Fibroblast of the aortic adventitia (primary cell): ENCODE data around the gene HCN1. TPM values are rescaled to one million over a fixed set of nuclear protein-coding genes. Genes with fewer than 3 reads are reported as not detected.

Experiments used
- DNase-seq: peaks from one replicate; pipeline ENCODE4 v3.0.0-alpha.2; 2010; ENCODE audit warnings: low read depth
- H3K4me3 ChIP-seq: 2 replicates; pipeline ENCODE4 v1.5.1; 2011; ENCODE audit warnings: low read depth, mild to moderate bottlenecking, control low read depth, low read length, moderate library complexity
- CTCF ChIP-seq: IDR thresholded peaks from 2 replicates; pipeline ENCODE4 v1.5.1; 2011; ENCODE audit warnings: mild to moderate bottlenecking, low read length, control low read depth, inconsistent platforms; ENCODE audit not compliant: insufficient read depth
- total RNA-seq: library from RNA; depleted of rRNA; stranded (reverse); fragments of >200 nt; gene quantifications from 2 replicates; pipeline ENCODE4 v1.2.3, GENCODE V29; 2012; ENCODE audit warnings: low replicate concordance

The HCN1 gene
- total RNA-seq, 1 donor, result not detected

- DNase-seq, result no peak
- H3K4me3 ChIP-seq, result no peak overlapping the region
- no peak for TF ChIP-seq CTCF
These were observed 57.1 kb downstream of the HCN1 start for GRCh38 chr5:45639040-45639439.

GRCh38 chr5:45627076-45627656, 69.0 kb downstream of the HCN1 start:
- DNase-seq, result no peak
- no peak overlapping the region for H3K4me3 ChIP-seq
- TF ChIP-seq CTCF, result no peak

GRCh38 chr5:45623832-45624231, 72.3 kb downstream of the HCN1 start:
- no peak for DNase-seq
- no peak for TF ChIP-seq CTCF
- no peak overlapping the region for H3K4me3 ChIP-seq

- DNase-seq, result no peak
- no peak overlapping the region for H3K4me3 ChIP-seq
- TF ChIP-seq CTCF, result no peak
These were observed 73.8 kb downstream of the HCN1 start for GRCh38 chr5:45622365-45622764.

- DNase-seq, result no peak
- no peak overlapping the region for H3K4me3 ChIP-seq
- no peak for TF ChIP-seq CTCF
These were observed 78.2 kb downstream of the HCN1 start for GRCh38 chr5:45617859-45618416.

GRCh38 chr5:45609661-45610060, 86.5 kb downstream of the HCN1 start:
- TF ChIP-seq CTCF, result no peak

GRCh38 chr5:45604092-45604491, 92.1 kb downstream of the HCN1 start:
- no peak for TF ChIP-seq CTCF
- no peak for DNase-seq
- H3K4me3 ChIP-seq, result no peak overlapping the region

More at GRCh38 chr5:45609661-45610060, 86.5 kb downstream of the HCN1 start:
- no peak overlapping the region for H3K4me3 ChIP-seq
- DNase-seq, result no peak
